Measurements from ENCODE around the gene NPY4R2. TPM values are rescaled to one million over a fixed set of nuclear protein-coding genes. Genes with fewer than 3 reads are reported as not detected.
"Not testable (repeated sequence)": the region's sequence is repeated elsewhere in the genome, so short reads cannot be mapped to it uniquely, and the experiment has no call there.

NPY4R2 gene
- total and polyA plus RNA-seq, 12 donors, result not detected

GRCh38 chr10:47962785-47963184 lies 44.3 kb downstream of the NPY4R2 start:
- intact Hi-C loops (cut with DNase I); H3K4me1 ChIP-seq; H3K36me3 ChIP-seq; H3K27me3 ChIP-seq; DNase-seq; H3K4me3 ChIP-seq; H3K9me3 ChIP-seq; ATAC-seq; H3K27ac ChIP-seq: not testable (repeated sequence)
- no CpG with 5 or more reads among the region's 5 CpGs for WGBS, 2 donors

GRCh38 chr10:47964280-47965063 lies 46.0 kb downstream of the NPY4R2 start:
- H3K36me3 ChIP-seq; H3K27me3 ChIP-seq; DNase-seq; H3K27ac ChIP-seq; H3K9me3 ChIP-seq; intact Hi-C loops (cut with DNase I); H3K4me3 ChIP-seq; H3K4me1 ChIP-seq: not testable (repeated sequence)
- WGBS, 2 donors, result 18 to 41% methylated on average over 5 of the region's 14 CpGs
- ATAC-seq, result peak; percentile 56 to 75 (median 68)

- H3K36me3 ChIP-seq; intact Hi-C loops (cut with DNase I); DNase-seq; H3K9me3 ChIP-seq; H3K27me3 ChIP-seq; ATAC-seq; H3K4me3 ChIP-seq; H3K4me1 ChIP-seq; H3K27ac ChIP-seq: not testable (repeated sequence)
- WGBS, 2 donors, result 78 to 79% methylated on average over 4 to 5 of the region's 6 CpGs
Observed at GRCh38 chr10:47968988-47969387, 50.5 kb downstream of the NPY4R2 start.

GRCh38 chr10:47970047-47970446 lies 51.6 kb downstream of the NPY4R2 start:
- H3K4me3 ChIP-seq; H3K27ac ChIP-seq; H3K9me3 ChIP-seq; H3K27me3 ChIP-seq; H3K36me3 ChIP-seq; DNase-seq; ATAC-seq; H3K4me1 ChIP-seq; intact Hi-C loops (cut with DNase I): not testable (repeated sequence)
- WGBS, 2 donors, result 76 to 87% methylated on average over 3 of the region's 3 CpGs

GRCh38 chr10:47971598-47971997 lies 53.1 kb downstream of the NPY4R2 start:
- ATAC-seq; H3K36me3 ChIP-seq; intact Hi-C loops (cut with DNase I); H3K9me3 ChIP-seq; H3K27me3 ChIP-seq; DNase-seq; H3K4me3 ChIP-seq; H3K27ac ChIP-seq; H3K4me1 ChIP-seq: not testable (repeated sequence)
- no CpG with 5 or more reads among the region's 5 CpGs for WGBS, 2 donors

- H3K9me3 ChIP-seq; H3K4me1 ChIP-seq; H3K27me3 ChIP-seq; H3K4me3 ChIP-seq; H3K27ac ChIP-seq; DNase-seq; intact Hi-C loops (cut with DNase I); ATAC-seq; H3K36me3 ChIP-seq: not testable (repeated sequence)
- no CpG with 5 or more reads among the region's 2 CpGs for WGBS, 2 donors
Observed at GRCh38 chr10:47972077-47972476, 53.6 kb downstream of the NPY4R2 start.

Other genes starting within 250 kb of the NPY4R2 start
- gene SYT15B, start 155.1 kb upstream of the NPY4R2 start, total RNA-seq, result 1 to 10 TPM in 6 of 10 donors, under 1 TPM in 4; 0.25 to 3.8 (median 1.3) TPM
- under 1 TPM; 0.37 to 0.67 TPM for gene SYT15B, start 155.1 kb upstream of the NPY4R2 start, polyA plus RNA-seq
- not detected for gene FAM25C, start 81.1 kb downstream of the NPY4R2 start, total RNA-seq
- not detected for gene FAM25C, start 81.1 kb downstream of the NPY4R2 start, polyA plus RNA-seq